PC-3 (cell line): ENCODE measurements around the gene DENND5B. TPM values are rescaled to one million over a fixed set of nuclear protein-coding genes. Genes with fewer than 3 reads are reported as not detected.

ENCODE experiments used
- ATAC-seq: fragments of 200-7000 bp; cut with Tn5 transposase; 2 replicates; pipeline ENCODE4 v1.9.1; 2020; ENCODE audit warnings: mild to moderate bottlenecking, moderate library complexity
- BruUV-seq: library from RNA; stranded (reverse); fragments of 400-500 nt; replicated peaks from 2 replicates; lab custom pipeline; 2021; lab: Mats Ljungman, UMichigan
- CTCF ChIA-PET: fragments of 300-600 bp; sonication (Branson Sonifier 250); formaldehyde crosslinking; loops from one replicate; lab custom pipeline; 2022; ENCODE audit warnings: antibody characterized with exemption; lab: Charles Lee
- POLR2A ChIA-PET: fragments of 300-600 bp; sonication (Branson Sonifier 250); formaldehyde crosslinking; loops from one replicate; lab custom pipeline; 2022; ENCODE audit warnings: antibody characterized with exemption; ENCODE audit not compliant: unreplicated experiment; lab: Charles Lee
- DNase-seq: peaks from one replicate; pipeline ENCODE4 v3.0.0-alpha.2; 2015
- H2AFZ ChIP-seq: fragments of 300-600 bp; sonication (generic); 2 replicates; pipeline ENCODE4 v1.6.0; 2016; ENCODE audit warnings: antibody characterized with exemption, low read length
- H3F3A ChIP-seq: fragments of 300-600 bp; sonication (generic); one replicate; pipeline ENCODE4 v1.6.0; 2017; ENCODE audit warnings: antibody characterized with exemption, low read length, control low read depth, mild to moderate bottlenecking; ENCODE audit not compliant: unreplicated experiment
- H3K27ac ChIP-seq: fragments of 300-600 bp; sonication (generic); 2 replicates; pipeline ENCODE4 v1.5.1; 2016; ENCODE audit warnings: mild to moderate bottlenecking, low read length
- H3K27me3 ChIP-seq: fragments of 300-600 bp; sonication (generic); 2 replicates; pipeline ENCODE4 v1.6.1; 2016; ENCODE audit warnings: low read length, mixed read lengths
- H3K36me3 ChIP-seq: fragments of 300-600 bp; sonication (generic); 2 replicates; pipeline ENCODE4 v1.6.1; 2016; ENCODE audit warnings: low read depth, mixed run types, low read length, mixed read lengths
- H3K4me1 ChIP-seq: fragments of 300-600 bp; sonication (generic); 2 replicates; pipeline ENCODE4 v1.5.1; 2016; ENCODE audit warnings: low read length; ENCODE audit not compliant: insufficient read depth
- H3K4me2 ChIP-seq: fragments of 300-600 bp; sonication (generic); 2 replicates; pipeline ENCODE4 v1.6.0; 2016; ENCODE audit warnings: low read length
- H3K4me3 ChIP-seq: fragments of 300-600 bp; sonication (generic); 2 replicates; pipeline ENCODE4 v1.5.1; 2016; ENCODE audit warnings: mild to moderate bottlenecking, low read length, mixed read lengths
- H3K79me2 ChIP-seq: fragments of 300-600 bp; sonication (generic); 2 replicates; pipeline ENCODE4 v1.6.1; 2017; ENCODE audit warnings: low read length, mixed read lengths
- H3K9ac ChIP-seq: fragments of 300-600 bp; sonication (generic); 2 replicates; pipeline ENCODE4 v1.6.0; 2016; ENCODE audit warnings: mild to moderate bottlenecking, low read length
- H3K9me2 ChIP-seq: fragments of 300-600 bp; sonication (generic); replicated peaks from 2 replicates; pipeline ENCODE4 v1.6.1; 2016; ENCODE audit warnings: mixed run types, low read length, mixed read lengths
- H3K9me3 ChIP-seq: fragments of 300-600 bp; sonication (generic); 2 replicates; pipeline ENCODE4 v1.6.1; 2016; ENCODE audit warnings: low read length, mixed read lengths
- H4K20me1 ChIP-seq: fragments of 300-600 bp; sonication (generic); 2 replicates; pipeline ENCODE4 v1.6.1; 2016; ENCODE audit warnings: low read length, mixed read lengths
- CTCF ChIP-seq: fragments of 300-600 bp; sonication (generic); conservative IDR thresholded peaks from 2 replicates; pipeline ENCODE4 v1.5.1; 2017; ENCODE audit warnings: antibody characterized with exemption, low read depth, mild to moderate bottlenecking, low read length
- EZH2 ChIP-seq: fragments of 300-600 bp; sonication (generic); IDR thresholded peaks from one replicate; pipeline ENCODE4 v1.6.1; 2017; ENCODE audit warnings: antibody characterized with exemption, mild to moderate bottlenecking, low read length; ENCODE audit not compliant: unreplicated experiment
- EZH2phosphoT487 ChIP-seq: fragments of 300-600 bp; sonication (generic); IDR thresholded peaks from 2 replicates; pipeline ENCODE4 v1.6.1; 2018; ENCODE audit warnings: mild to moderate bottlenecking, antibody characterized with exemption, low read length, borderline replicate concordance
- intact Hi-C: fragments of 100-400 bp; cut with micrococcal nuclease; formaldehyde crosslinking; loops from 2 replicates; pipeline ENCODE4 v1.9.0; 2023
- total RNA-seq: library from RNA; depleted of rRNA; stranded (reverse); fragments of >200 nt; gene quantifications from 2 replicates; pipeline ENCODE4 v1.2.3, GENCODE V29; 2014

DENND5B gene
- total RNA-seq, 1 experiment from 2014 or later, result 4.2 TPM

GRCh38 chr12:31629756-31630732, 39.1 kb upstream of the DENND5B start:
- ChIA-PET POLR2A (no interaction called here), CTCF (no interaction called here)
- no peak overlapping the region for H3K4me2 ChIP-seq

GRCh38 chr12:31627456-31628054, 36.6 kb upstream of the DENND5B start:
- Histone ChIP-seq H3K9me3 (no peaks in the 10 kb centered on the region), H2AFZ (no peak overlapping the region), H3K27ac (no peak overlapping the region), H3F3A (no peaks in the 10 kb centered on the region), H3K79me2 (no peaks in the 10 kb centered on the region), H3K27me3 (no peaks in the 10 kb centered on the region), H3K9ac (no peak overlapping the region), H3K4me1 (no peaks in the 10 kb centered on the region), H3K9me2 (no peaks in the 10 kb centered on the region), H4K20me1 (no peaks in the 10 kb centered on the region), H3K4me3 (no peak overlapping the region), H3K4me2 (no peak overlapping the region), H3K36me3 (no peaks in the 10 kb centered on the region)
- POLR2A ChIA-PET, result no interaction called here
- intact Hi-C loops, result no loop called here
- DNase-seq, result no peak
- CTCF ChIA-PET, result no interaction called here
- TF ChIP-seq EZH2phosphoT487 (no peak), CTCF (no peak), EZH2 (no peak)
- BruUV-seq, result no TSS peak
- no peak for ATAC-seq

More at GRCh38 chr12:31629756-31630732, 39.1 kb upstream of the DENND5B start:
- DNase-seq (no peak), ATAC-seq (no peak)
- Histone ChIP-seq H3K9me2 (no peaks in the 10 kb centered on the region), H3F3A (no peaks in the 10 kb centered on the region), H3K9me3 (no peaks in the 10 kb centered on the region), H2AFZ (no peak overlapping the region), H3K27ac (no peak overlapping the region), H3K79me2 (no peaks in the 10 kb centered on the region), H4K20me1 (no peaks in the 10 kb centered on the region), H3K4me3 (no peak overlapping the region), H3K9ac (no peak overlapping the region), H3K27me3 (no peaks in the 10 kb centered on the region), H3K36me3 (no peaks in the 10 kb centered on the region), H3K4me1 (no peaks in the 10 kb centered on the region)
- no TSS peak for BruUV-seq
- intact Hi-C loops, result loop anchor here (10.0 kb wide), 2 partner anchors 155 to 375 kb away; no protein-coding TSS in a partner anchor
- no peak for TF ChIP-seq EZH2
- no peak for TF ChIP-seq EZH2phosphoT487
- no peak for TF ChIP-seq CTCF
